Fibroblast of lung (primary cell): Measurements from ENCODE around the gene TMEM266.

Source experiments
- CTCF ChIP-seq, 2 donors: IDR thresholded peaks in 1 of 2; conservative IDR thresholded peaks in 1 of 2; 1 replicate in 1 of 2; 2 replicates in 1 of 2; pipeline ENCODE4 v1.5.1; 2011 to 2012; ENCODE audit warnings: low read length in 2 of 2, control low read depth in 1 of 2, inconsistent platforms in 1 of 2, low read depth in 1 of 2, mild to moderate bottlenecking in 1 of 2
- EZH2 ChIP-seq: IDR thresholded peaks from 2 replicates; pipeline ENCODE4 v1.5.1; 2012; ENCODE audit warnings: low read length, control low read depth, mild to moderate bottlenecking; ENCODE audit errors: missing control alignments

- TF ChIP-seq CTCF (conservative IDR thresholded peaks at IDR 0.05 in 1 of 2, IDR thresholded peaks at IDR 0.05 in 1 of 2; ENCODE audit: low read depth in 1 of 2, low read length in 2 of 2) = no peak
- no peak for TF ChIP-seq EZH2
These were observed 45.6 kb downstream of the TMEM266 start for GRCh38 chr15:76105391-76105790.
